Activated T-cell treated with anti-CD3 and anti-CD28 coated beads for 24 hours (primary cell): ENCODE measurements around the gene SEPSECS.

Source experiments
- DNase-seq: peaks from one replicate; pipeline ENCODE4 v3.0.0-alpha.2; 2020; ENCODE audit warnings: low read depth

Gene SEPSECS

DNA sequence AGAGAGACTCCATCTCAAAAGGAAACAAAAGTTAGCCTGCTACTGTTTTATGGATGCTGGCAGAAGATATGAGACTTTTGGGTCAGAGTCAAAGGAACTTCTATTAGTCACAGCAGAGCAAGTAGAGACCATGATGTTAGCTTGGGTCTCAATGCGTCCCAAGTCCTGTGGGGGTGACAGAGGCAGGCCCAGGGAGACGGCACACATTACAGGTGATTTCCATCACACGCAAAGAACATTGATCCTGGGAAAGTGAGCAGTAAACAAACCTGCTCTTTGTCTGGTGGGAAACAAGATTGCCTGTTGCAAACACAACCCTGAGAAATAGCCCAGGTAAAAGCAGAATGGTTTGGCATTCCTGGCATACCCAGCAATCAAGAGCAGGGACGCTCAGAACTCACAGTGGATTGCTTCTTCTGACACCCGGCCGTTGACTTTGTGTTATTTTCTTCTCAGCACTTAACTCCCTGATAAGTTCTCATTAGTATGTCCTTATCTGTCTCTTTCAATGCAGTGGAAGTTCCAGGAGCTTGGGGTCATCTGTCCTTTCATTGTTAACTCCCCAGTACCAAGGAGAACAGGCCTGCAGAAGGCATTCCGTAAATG is 78.3 kb downstream of the SEPSECS start:
- DNase-seq: no peak

DNA sequence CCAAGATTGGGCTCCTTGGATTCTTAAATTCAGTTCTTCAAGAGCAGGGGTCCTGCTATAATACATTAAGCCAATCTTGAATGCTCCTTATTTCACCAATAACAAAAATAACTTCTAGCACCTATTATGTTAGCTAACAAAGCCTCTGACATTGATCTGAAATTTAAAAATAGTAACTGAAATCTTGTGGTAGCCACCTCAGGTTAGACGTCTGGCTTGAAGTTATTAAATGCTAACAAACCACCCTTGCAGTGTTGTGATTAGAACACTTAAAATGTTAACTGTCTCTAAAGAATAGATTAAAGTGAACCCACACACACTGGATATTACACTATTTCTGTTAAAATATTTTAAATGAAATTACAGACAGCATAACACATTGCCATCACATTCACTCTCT is 79.7 kb downstream of the SEPSECS start:
- DNase-seq: no peak

DNA sequence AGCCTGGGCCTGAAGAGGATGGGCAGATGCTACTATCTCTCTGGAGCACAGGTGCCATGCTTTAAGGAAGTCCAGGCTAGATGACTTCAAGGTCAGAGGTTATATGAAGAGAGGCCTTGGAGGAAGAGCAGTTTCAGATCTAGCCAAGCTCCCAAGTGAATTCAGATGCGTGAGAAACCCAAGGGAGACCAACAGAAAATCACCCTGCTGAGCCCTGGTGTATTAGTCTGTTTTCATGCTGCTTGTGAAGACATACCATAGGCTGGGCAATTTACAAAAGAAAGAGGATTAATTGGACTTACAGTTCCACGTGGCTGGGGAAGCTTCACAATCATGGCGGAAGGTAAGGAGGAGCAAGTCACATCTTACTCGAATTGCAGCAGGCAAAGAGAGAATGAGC is 81.7 kb downstream of the SEPSECS start:
- DNase-seq: no peak

DNA sequence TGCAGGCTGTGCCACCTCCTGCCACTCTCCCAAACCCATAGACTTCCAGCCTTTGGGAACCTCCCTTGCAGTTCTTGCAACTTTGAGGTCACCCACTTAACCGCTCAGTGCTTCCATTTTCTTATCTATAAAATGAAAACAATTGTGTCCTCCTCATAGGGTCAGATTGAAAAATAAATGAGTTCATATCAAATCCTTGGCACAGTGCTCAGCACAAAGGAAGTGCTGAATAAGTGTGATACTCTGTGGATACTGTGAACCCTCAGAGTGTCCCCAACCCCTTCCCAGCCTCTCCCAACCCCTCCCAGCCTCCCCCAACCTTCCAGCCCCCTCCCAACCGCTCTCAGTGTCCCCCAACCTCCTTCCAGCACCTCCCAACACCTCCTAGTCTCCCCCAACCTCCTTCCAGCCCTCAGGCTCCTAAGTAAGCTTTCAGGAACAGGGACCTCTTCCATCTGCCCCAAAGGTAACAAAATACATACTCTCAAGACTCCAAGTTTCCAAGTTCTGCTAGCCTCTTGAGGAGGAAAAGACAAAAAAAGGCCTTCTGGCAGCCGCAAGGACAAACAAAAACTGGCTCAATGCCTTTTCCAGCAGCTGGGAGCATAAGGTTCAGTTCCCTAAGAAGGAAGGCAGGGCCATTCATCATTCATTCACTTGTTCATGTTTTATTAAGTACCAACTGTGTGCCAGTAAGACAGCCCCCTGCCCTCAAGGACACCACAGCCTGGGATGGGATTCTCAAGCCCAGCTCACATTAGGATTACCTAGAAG is 83.4 kb downstream of the SEPSECS start:
- no peak for DNase-seq

DNA sequence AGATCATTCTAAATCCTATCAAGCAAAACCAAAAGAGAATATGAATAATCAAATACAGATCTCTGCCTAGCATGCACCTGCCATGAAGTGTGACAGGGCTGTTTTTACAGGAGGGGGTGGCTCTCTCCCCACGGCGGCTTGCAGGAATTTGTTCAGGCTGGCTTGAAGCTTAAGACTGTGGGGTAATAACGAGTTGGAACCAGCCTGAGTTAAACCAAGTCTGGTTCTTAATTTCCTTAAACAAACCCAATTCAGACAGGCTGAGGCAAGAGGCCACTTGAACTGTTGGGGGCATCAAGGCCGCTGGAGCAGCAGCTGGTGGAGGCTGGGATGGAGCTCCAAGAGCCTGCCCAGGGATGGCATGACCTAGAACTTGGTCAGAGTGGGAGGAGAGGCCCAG is 84.4 kb downstream of the SEPSECS start:
- no peak for DNase-seq

DNA sequence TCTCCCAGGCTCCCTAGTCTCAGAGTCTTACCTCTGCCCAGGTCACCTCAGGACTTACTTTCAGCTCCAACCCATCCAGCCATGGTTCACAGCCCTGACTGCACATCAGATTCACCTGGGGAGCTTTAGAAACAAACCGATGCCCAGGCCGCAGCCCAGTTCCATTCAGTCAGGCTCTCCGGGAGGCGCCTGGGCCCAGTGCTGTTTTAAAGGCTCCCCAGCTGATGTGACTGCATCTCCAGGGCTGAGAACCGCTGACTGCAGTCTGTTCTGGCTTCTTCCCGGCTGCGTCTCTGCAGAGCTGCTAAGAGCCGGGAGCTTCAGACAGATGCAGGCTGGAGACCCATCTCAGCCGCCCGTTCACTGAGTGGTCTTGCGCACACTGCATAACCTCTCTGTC is 85.1 kb downstream of the SEPSECS start:
- no peak for DNase-seq

DNA sequence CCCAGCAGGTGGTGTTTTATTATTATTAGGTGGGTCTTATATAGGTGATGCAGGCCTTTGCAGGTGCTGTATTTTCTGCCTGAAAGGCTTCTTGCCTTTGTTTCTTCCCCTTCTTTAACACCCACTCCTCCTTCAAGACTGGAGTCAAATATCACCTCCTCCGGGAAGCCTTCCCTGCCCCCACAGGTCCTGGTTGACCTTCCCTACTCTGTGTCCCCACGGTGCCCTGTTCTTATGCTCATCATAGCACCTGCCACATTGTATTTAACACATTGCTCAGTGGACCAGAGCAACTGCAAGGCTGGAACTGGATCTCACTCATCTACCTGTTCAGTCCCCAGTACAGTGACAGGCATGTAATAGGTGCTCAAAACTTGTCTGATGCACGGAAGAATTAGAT is 89.7 kb downstream of the SEPSECS start:
- DNase-seq: no peak
